Choroid plexus epithelial cell (primary cell): ENCODE measurements around the gene RBM5.

ENCODE experiments used
- DNase-seq: peaks from one replicate; pipeline ENCODE4 v3.0.0-alpha.2; 2010; ENCODE audit warnings: low read depth
- H3K4me3 ChIP-seq: 2 replicates; pipeline ENCODE4 v1.5.1; 2011; ENCODE audit warnings: low read depth, mild to moderate bottlenecking, control low read depth, low read length, moderate library complexity
- CTCF ChIP-seq: conservative IDR thresholded peaks from 2 replicates; pipeline ENCODE4 v1.5.1; 2011; ENCODE audit warnings: low read depth, mild to moderate bottlenecking, control low read depth, inconsistent platforms, low read length, moderate library complexity

Gene RBM5

GRCh38 chr3:50161320-50161719 is 72.6 kb downstream of the RBM5 start:
- no peak for TF ChIP-seq CTCF
- H3K4me3 ChIP-seq = no peak overlapping the region
- no peak for DNase-seq

GRCh38 chr3:50162034-50162883 is 73.5 kb downstream of the RBM5 start:
- no peak overlapping the region for H3K4me3 ChIP-seq
- DNase-seq = no peak
- TF ChIP-seq CTCF = no peak

GRCh38 chr3:50163572-50164455 is 75.1 kb downstream of the RBM5 start:
- no peak for TF ChIP-seq CTCF
- H3K4me3 ChIP-seq = no peak overlapping the region
- peak; percentile 38 for DNase-seq

- DNase-seq = no peak
- no peak overlapping the region for H3K4me3 ChIP-seq
- TF ChIP-seq CTCF = no peak
Observed at GRCh38 chr3:50164481-50164880, 75.8 kb downstream of the RBM5 start.

GRCh38 chr3:50164984-50165909 is 76.5 kb downstream of the RBM5 start:
- no peak for DNase-seq
- H3K4me3 ChIP-seq = no peak overlapping the region
- no peak for TF ChIP-seq CTCF

- TF ChIP-seq CTCF = no peak
- DNase-seq = no peak
- H3K4me3 ChIP-seq = no peak overlapping the region
Observed at GRCh38 chr3:50165910-50166538, 77.3 kb downstream of the RBM5 start.
